Natural killer cell (primary cell): ENCODE measurements around the gene KREMEN2. TPM values are rescaled to one million over a fixed set of nuclear protein-coding genes. Genes with fewer than 3 reads are reported as not detected.

Experiments used
- ATAC-seq, 3 donors: fragments of 150-1000 bp in 2 of 3; fragments of 200-7000 bp in 1 of 3; cut with Tn5 transposase; 1 replicate in 1 of 3; 2 replicates in 2 of 3; pipeline ENCODE4 v1.10.0; 2021; ENCODE audit warnings: mild to moderate bottlenecking in 2 of 3, moderate library complexity in 2 of 3
- DNase-seq, 2 donors: peaks; one replicate each; pipeline versions ENCODE4 v3.0.0 to v3.0.0-alpha.2; 2013 to 2021; ENCODE audit warnings: mixed read lengths in 1 of 2
- H3K27ac ChIP-seq: one replicate; pipeline ENCODE4 v1.5.1; 2013; ENCODE audit warnings: mild to moderate bottlenecking, low read length
- H3K27me3 ChIP-seq: one replicate; pipeline ENCODE4 v1.6.1; 2013; ENCODE audit warnings: low read length; ENCODE audit not compliant: control insufficient read depth, insufficient read depth
- H3K36me3 ChIP-seq: one replicate; pipeline ENCODE4 v1.6.1; 2013; ENCODE audit warnings: low read length; ENCODE audit not compliant: control insufficient read depth, insufficient read depth
- H3K4me1 ChIP-seq: one replicate; pipeline ENCODE4 v1.6.1; 2013; ENCODE audit warnings: low read length; ENCODE audit not compliant: control insufficient read depth, insufficient read depth
- H3K4me3 ChIP-seq: one replicate; pipeline ENCODE4 v1.5.1; 2013; ENCODE audit warnings: low read length
- H3K9me3 ChIP-seq: one replicate; pipeline ENCODE4 v1.6.1; 2013; ENCODE audit warnings: low read length; ENCODE audit not compliant: control insufficient read depth, insufficient read depth
- H3K27ac Mint-ChIP-seq, 2 donors: one replicate each; pipeline ENCODE4 v1.8.0; 2022; ENCODE audit warnings: mild to moderate bottlenecking in 2 of 2, mixed read lengths in 2 of 2, moderate library complexity in 1 of 2
- H3K27me3 Mint-ChIP-seq, 2 donors: one replicate each; pipeline ENCODE4 v1.8.0; 2022; ENCODE audit warnings: low read depth in 2 of 2, mixed read lengths in 2 of 2
- H3K36me3 Mint-ChIP-seq: one replicate; pipeline ENCODE4 v1.8.0; 2022; ENCODE audit warnings: mixed read lengths
- H3K4me1 Mint-ChIP-seq, 2 donors: one replicate each; pipeline ENCODE4 v1.8.0; 2022; ENCODE audit warnings: mixed read lengths in 2 of 2
- H3K4me3 Mint-ChIP-seq: one replicate; pipeline ENCODE4 v1.8.0; 2022; ENCODE audit warnings: mild to moderate bottlenecking, moderate library complexity, mixed read lengths
- H3K9me3 Mint-ChIP-seq, 2 donors: one replicate each; pipeline ENCODE4 v1.8.0; 2022; ENCODE audit warnings: mixed read lengths in 2 of 2
- WGBS: methylation state at CpG from one replicate; pipeline ENCODE4 v1.1.7; 2013; ENCODE audit warnings: missing lambda C conversion rate; ENCODE audit not compliant: insufficient coverage; 5-methylcytosine and 5-hydroxymethylcytosine counted together
- intact Hi-C: fragments of 100-400 bp; cut with micrococcal nuclease; formaldehyde crosslinking; loops from one replicate; pipeline ENCODE4 v1.14.2; 2022
- total RNA-seq, 4 donors: library from RNA; stranded (reverse); fragments of 120-200 nt in 1 of 4; gene quantifications; one replicate each; pipeline versions ENCODE4 v1.2.3 to v1.2.4, GENCODE V29; 2013 to 2022
- TF ChIP-seq, protein P1 (sequence below): fragments of 200-600 bp; IDR thresholded peaks from one replicate; pipeline ENCODE4 v1.8.0; 2022; ENCODE audit warnings: antibody characterized with exemption

The KREMEN2 gene
- total RNA-seq, 3 donors from 2014 or later (not counting 1 experiment from before 2014, with no cell fraction given): 0.16 TPM; not detected in 2

DNA sequence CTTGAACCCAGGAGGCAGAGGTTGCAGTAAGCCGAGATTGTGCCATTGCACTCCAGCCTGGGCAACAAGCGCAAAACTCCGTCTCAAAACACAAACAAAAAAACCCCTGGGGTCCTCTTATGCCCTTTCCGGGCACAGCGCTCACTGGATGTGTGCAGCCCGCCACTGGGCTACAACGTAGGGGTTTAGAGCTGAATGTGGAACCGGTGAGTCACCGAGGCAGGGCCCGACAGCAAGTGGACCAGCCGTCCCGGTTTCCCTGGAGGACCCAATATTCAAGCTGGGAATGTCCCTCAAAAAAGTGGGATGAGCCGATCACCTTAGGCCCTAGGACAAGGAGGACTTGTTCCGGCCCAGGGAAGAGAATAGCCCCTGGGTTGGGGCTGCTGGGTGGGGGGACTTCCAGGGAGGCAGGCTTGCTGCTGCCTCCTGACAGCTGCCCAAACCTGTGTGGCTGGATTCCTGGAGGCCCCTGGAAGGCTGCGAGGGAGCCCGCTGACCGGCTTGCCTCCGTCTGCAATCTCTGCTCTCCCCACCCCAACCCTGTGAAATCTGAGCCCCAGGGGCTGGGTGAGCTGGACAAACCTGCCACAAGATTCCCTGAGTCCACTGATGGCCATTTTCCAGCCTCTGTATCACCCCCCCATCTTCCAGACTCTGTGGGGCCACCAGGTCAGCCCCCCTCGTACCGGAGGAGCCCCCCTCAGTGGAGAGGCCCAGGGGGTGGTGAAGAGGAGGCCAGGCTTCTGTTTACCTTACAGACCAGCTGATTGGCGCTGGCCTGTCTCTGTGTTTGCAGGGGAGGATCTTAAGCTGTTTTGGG lies 45.7 kb downstream of the KREMEN2 start:
- Mint-ChIP-seq H3K4me3 (no peak overlapping the region), H3K36me3 (no peaks in the 10 kb centered on the region), H3K27me3 (peaks cover 0 to 7% of the 10 kb centered on the region in 2 donors), H3K27ac (no peak overlapping the region), H3K4me1 (peaks cover 5 to 22% of the 10 kb centered on the region in 2 donors), H3K9me3 (no peaks in the 10 kb centered on the region)
- Histone ChIP-seq H3K36me3 (no peaks in the 10 kb centered on the region), H3K9me3 (no peaks in the 10 kb centered on the region), H3K27me3 (no peaks in the 10 kb centered on the region), H3K4me1 (peaks cover 28% of the 10 kb centered on the region), H3K4me3 (no peak overlapping the region), H3K27ac (no peak overlapping the region)
- no peak for DNase-seq
- TF ChIP-seq, protein P1, sequence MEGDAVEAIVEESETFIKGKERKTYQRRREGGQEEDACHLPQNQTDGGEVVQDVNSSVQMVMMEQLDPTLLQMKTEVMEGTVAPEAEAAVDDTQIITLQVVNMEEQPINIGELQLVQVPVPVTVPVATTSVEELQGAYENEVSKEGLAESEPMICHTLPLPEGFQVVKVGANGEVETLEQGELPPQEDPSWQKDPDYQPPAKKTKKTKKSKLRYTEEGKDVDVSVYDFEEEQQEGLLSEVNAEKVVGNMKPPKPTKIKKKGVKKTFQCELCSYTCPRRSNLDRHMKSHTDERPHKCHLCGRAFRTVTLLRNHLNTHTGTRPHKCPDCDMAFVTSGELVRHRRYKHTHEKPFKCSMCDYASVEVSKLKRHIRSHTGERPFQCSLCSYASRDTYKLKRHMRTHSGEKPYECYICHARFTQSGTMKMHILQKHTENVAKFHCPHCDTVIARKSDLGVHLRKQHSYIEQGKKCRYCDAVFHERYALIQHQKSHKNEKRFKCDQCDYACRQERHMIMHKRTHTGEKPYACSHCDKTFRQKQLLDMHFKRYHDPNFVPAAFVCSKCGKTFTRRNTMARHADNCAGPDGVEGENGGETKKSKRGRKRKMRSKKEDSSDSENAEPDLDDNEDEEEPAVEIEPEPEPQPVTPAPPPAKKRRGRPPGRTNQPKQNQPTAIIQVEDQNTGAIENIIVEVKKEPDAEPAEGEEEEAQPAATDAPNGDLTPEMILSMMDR: no peak
- 90% methylated on average over 21 of the region's 21 CpGs for WGBS
- intact Hi-C loops: no loop called here
- no peak for ATAC-seq

DNA sequence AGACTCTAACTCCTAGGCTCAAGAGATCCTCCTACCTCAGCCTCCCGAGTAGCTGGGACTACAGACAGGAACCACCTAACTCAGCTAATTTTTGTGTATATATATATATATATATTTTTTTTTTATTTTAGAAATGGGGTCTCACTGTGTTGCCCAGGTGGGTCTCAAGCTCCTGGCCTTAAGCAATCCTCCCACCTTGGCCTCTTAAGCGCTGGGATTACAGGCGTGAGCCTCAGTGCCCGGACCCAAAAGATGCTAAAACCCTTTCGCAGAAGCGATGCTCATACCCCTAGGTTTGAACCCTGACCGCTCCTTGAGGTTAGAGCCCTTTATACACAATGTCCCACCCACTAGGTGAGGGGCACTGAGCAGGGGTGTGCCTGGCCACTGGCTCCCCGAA lies 46.4 kb downstream of the KREMEN2 start:
- Histone ChIP-seq H3K27ac (no peak overlapping the region), H3K36me3 (no peaks in the 10 kb centered on the region), H3K9me3 (no peaks in the 10 kb centered on the region), H3K4me3 (no peak overlapping the region), H3K4me1 (peaks cover 25% of the 10 kb centered on the region), H3K27me3 (no peaks in the 10 kb centered on the region)
- Mint-ChIP-seq H3K36me3 (no peaks in the 10 kb centered on the region), H3K27me3 (peaks cover 0 to 5% of the 10 kb centered on the region in 2 donors), H3K9me3 (no peaks in the 10 kb centered on the region), H3K4me3 (no peak overlapping the region), H3K4me1 (peaks cover 5 to 20% of the 10 kb centered on the region in 2 donors), H3K27ac (no peak overlapping the region)
- WGBS: 96% methylated on average over 7 of the region's 8 CpGs
- intact Hi-C loops: no loop called here
- no peak for DNase-seq
- TF ChIP-seq, protein P1: no peak
- no peak for ATAC-seq

DNA sequence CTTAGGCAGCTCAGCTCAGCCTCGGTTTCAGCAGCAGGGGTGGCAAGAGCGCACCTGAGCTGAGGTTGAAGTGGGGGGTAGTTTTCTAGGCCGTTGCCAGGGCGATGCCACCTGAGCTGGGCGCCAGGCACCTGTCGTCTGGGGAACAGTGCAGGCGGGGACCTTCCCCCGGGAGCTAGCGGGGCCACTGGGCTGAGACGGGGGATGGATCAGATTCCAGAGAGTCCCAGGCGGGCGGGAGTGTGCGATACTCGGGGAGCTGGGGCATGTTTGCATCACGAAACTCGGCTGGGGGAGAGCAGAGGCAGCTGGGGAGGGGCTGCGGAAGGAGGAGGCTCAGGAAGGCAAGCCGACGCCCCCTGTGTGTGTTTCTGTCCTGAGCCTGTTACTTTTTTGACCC lies 48.2 kb downstream of the KREMEN2 start:
- H3K4me3 ChIP-seq: no peak overlapping the region
- Mint-ChIP-seq H3K4me3 (no peak overlapping the region), H3K27ac (no peak overlapping the region), H3K36me3 (no peaks in the 10 kb centered on the region), H3K27me3 (peaks cover 0 to 5% of the 10 kb centered on the region in 2 donors), H3K4me1 (peaks cover 1 to 15% of the 10 kb centered on the region in 2 donors), H3K9me3 (no peaks in the 10 kb centered on the region)
- 48% methylated on average over 19 of the region's 19 CpGs for WGBS
- TF ChIP-seq, protein P1: no peak
- H3K27me3 ChIP-seq: no peaks in the 10 kb centered on the region
- H3K36me3 ChIP-seq: no peaks in the 10 kb centered on the region
- ATAC-seq: no peak
- peaks cover 19% of the 10 kb centered on the region for H3K4me1 ChIP-seq
- DNase-seq: no peak
- no peaks in the 10 kb centered on the region for H3K9me3 ChIP-seq
- H3K27ac ChIP-seq: no peak overlapping the region
- intact Hi-C loops: no loop called here
